Measurements from ENCODE around the gene TM4SF4. TPM values are rescaled to one million over a fixed set of nuclear protein-coding genes. Genes with fewer than 3 reads are reported as not detected.
A peak's percentile ranks its signal among the peaks of the same experiment; 100 is the strongest.

Gene TM4SF4
- total and polyA plus RNA-seq, 4 donors, result 184 to 230 (median 208) TPM

- peaks cover 1 to 19% (median 7%) of the 10 kb centered on the region in 4 donors for H3K4me1 ChIP-seq (ENCODE audit: control insufficient read depth in 4 of 4, insufficient read depth in 4 of 4, low read length in 3 of 4)
- peak overlapping the region; percentile 29 to 45 (median 34) for H3K4me3 ChIP-seq (ENCODE audit: low read depth in 1 of 3, low read length in 3 of 3)
- no peaks in the 10 kb centered on the region for H3K36me3 ChIP-seq (ENCODE audit: control insufficient read depth in 4 of 4, insufficient read depth in 3 of 4, low read depth in 1 of 4, low read length in 3 of 4)
- WGBS, result 37% methylated on average over 13 of the region's 13 CpGs
- no peak overlapping the region for H3K9ac ChIP-seq (ENCODE audit: low read depth in 1 of 2, low read length in 2 of 2)
- peak overlapping the region; percentile 55 to 69 for H3K27ac ChIP-seq (ENCODE audit: low read depth in 1 of 2, low read length in 2 of 2)
- TF ChIP-seq TAF1 (conservative IDR thresholded peaks at IDR 0.05), result no peak
- peak; percentile 23 to 47 for TF ChIP-seq JUND (IDR thresholded peaks at IDR 0.05)
- TF ChIP-seq RAD21 (IDR thresholded peaks at IDR 0.05), result no peak
- peak; percentile 24 for TF ChIP-seq REST (IDR thresholded peaks at IDR 0.05)
- TF ChIP-seq HNF4A (conservative IDR thresholded peaks at IDR 0.05), result peak; percentile 32 to 53
- peak; percentile 63 for TF ChIP-seq SP1 (IDR thresholded peaks at IDR 0.05)
- TF ChIP-seq RXRA (IDR thresholded peaks at IDR 0.05), result peak; percentile 68 to 74
- peak; percentile 17 for TF ChIP-seq ATF3 (IDR thresholded peaks at IDR 0.05)
- no peak for TF ChIP-seq CTCF (IDR thresholded peaks at IDR 0.05; ENCODE audit: low read depth, low read length, missing input control)
- peak; percentile 57 for TF ChIP-seq YY1 (IDR thresholded peaks at IDR 0.05)
- H3K27me3 ChIP-seq (ENCODE audit: control insufficient read depth in 4 of 4, insufficient read depth in 4 of 4, low read length in 3 of 4), result no peaks in the 10 kb centered on the region
- DNase-seq (ENCODE audit: low spot score), result peak; percentile 35
- no peaks in the 10 kb centered on the region for H3K9me3 ChIP-seq (ENCODE audit: control insufficient read depth in 4 of 4, low read length in 3 of 4)
Measured at GRCh38 chr3:149547954-149548668, 73.6 kb downstream of the TM4SF4 start.

- TF ChIP-seq MAX (IDR thresholded peaks at IDR 0.05), result no peak
- TF ChIP-seq REST (IDR thresholded peaks at IDR 0.05), result no peak
- no peak for TF ChIP-seq ATF3 (IDR thresholded peaks at IDR 0.05)
- no peak for TF ChIP-seq RXRA (IDR thresholded peaks at IDR 0.05)
- no peak for TF ChIP-seq FOXA2 (IDR thresholded peaks at IDR 0.05)
- TF ChIP-seq NR2F2 (IDR thresholded peaks at IDR 0.05), result no peak
- TF ChIP-seq FOXA1 (IDR thresholded peaks at IDR 0.05), result no peak
- no peak for TF ChIP-seq EGR1 (IDR thresholded peaks at IDR 0.05; ENCODE audit: low read depth in 2 of 2)
- no peak for TF ChIP-seq SP1 (IDR thresholded peaks at IDR 0.05)
- TF ChIP-seq HNF4A (conservative IDR thresholded peaks at IDR 0.05), result no peak
- TF ChIP-seq ZBTB33 (IDR thresholded peaks at IDR 0.05), result no peak
- no peak for TF ChIP-seq YY1 (IDR thresholded peaks at IDR 0.05)
- no peak for TF ChIP-seq JUND (IDR thresholded peaks at IDR 0.05)
- no peak for TF ChIP-seq HNF4G (IDR thresholded peaks at IDR 0.05)
- peak overlapping the region; percentile 55 to 69 for H3K27ac ChIP-seq (ENCODE audit: low read depth in 1 of 2, low read length in 2 of 2)
- WGBS, result 97% methylated on average over 4 of the region's 4 CpGs
- peaks cover 1 to 21% (median 10%) of the 10 kb centered on the region in 4 donors for H3K4me1 ChIP-seq (ENCODE audit: control insufficient read depth in 4 of 4, insufficient read depth in 4 of 4, low read length in 3 of 4)
- H3K27me3 ChIP-seq (ENCODE audit: control insufficient read depth in 4 of 4, insufficient read depth in 4 of 4, low read length in 3 of 4), result no peaks in the 10 kb centered on the region
- H3K9ac ChIP-seq (ENCODE audit: low read depth in 1 of 2, low read length in 2 of 2), result no peak overlapping the region
- no peaks in the 10 kb centered on the region for H3K36me3 ChIP-seq (ENCODE audit: control insufficient read depth in 4 of 4, insufficient read depth in 3 of 4, low read depth in 1 of 4, low read length in 3 of 4)
- no peak for DNase-seq (ENCODE audit: low spot score)
- no peaks in the 10 kb centered on the region for H3K9me3 ChIP-seq (ENCODE audit: control insufficient read depth in 4 of 4, low read length in 3 of 4)
- H3K4me3 ChIP-seq (ENCODE audit: low read depth in 1 of 3, low read length in 3 of 3), result no peak overlapping the region
Measured at GRCh38 chr3:149548669-149549065, 74.2 kb downstream of the TM4SF4 start.

Measured in liver (tissue), 9 donors.